Measurements from ENCODE around the gene SMAD3.

SMAD3 gene

DNA sequence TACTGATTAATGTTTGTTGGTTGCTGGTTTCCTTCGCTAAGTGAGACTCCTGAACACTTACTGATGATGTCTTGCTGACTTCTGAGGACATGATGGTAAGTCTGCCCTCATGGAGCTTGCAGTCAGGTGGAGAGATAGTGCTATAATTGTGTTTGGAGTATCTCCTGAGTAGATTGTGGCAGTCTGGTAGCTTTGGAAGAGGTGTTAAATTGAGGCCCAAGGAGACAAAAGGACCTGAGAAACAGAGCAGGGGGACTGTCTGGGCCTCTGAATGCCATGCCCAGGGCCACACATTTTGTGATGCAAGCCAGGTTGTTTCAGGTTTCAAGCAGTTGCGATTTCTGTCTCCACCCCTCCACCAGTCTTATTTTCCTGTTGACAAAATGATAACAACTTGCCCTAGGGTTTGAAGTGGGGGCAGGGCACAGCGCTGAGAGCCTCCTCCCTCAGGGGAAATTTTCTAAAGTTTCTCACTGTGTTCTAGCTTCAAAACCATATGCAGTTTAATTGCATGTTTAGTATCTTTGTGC is 16.7 kb downstream of the SMAD3 start:
- DNase-seq = no peak

DNA sequence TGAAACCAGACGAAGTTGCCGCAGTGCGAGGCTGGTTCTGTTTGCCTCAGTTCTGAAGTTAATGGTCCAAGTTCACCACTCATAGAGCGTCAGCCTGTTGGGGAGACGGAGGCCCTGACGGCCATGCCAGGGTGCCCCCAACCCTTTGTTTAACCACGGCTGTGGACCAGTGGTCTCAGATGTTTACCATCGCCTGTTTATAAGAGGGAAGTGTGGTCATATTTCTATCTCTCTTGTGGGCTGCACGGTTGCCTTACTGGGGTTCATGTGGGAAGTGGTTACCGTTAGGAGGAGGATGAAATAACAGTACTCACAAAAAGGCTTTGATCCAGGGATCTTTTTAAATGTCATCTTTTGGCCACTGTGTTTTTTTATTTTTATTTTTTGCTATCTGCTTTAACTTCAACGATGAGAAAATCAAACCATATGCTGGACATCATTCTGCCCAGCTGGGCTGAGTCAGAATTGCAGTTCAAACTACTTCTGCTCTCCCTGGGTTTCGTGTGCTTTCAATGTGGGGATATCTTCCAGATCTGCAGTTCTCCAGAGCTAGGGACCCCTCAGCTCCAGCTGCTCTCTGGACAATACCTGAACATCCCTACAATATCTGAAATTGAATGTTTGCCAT is 17.8 kb downstream of the SMAD3 start:
- no peak for DNase-seq

DNA sequence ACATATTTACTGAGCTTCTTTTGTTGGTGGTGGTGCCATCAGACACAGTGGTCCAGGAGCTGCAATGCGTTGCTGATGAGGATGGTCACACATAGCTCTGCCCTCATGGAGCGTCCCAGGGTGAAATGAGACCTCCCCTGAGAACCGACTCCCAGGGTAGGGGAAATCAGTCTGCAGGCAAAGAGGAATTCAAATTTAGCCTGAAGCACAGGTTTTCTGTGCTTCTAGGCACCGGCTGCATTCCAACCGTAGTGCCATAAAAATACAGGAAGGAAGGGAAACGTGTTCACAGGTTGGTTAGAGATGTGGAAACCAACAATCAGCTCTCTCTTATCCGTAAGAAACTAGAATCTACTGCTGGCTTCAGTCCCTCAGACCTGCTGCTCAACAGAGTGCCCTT is 19.2 kb downstream of the SMAD3 start:
- DNase-seq = no peak

- no peak for DNase-seq
Measured at GRCh38 chr15:67085237-67085817, 19.9 kb downstream of the SMAD3 start.

DNA sequence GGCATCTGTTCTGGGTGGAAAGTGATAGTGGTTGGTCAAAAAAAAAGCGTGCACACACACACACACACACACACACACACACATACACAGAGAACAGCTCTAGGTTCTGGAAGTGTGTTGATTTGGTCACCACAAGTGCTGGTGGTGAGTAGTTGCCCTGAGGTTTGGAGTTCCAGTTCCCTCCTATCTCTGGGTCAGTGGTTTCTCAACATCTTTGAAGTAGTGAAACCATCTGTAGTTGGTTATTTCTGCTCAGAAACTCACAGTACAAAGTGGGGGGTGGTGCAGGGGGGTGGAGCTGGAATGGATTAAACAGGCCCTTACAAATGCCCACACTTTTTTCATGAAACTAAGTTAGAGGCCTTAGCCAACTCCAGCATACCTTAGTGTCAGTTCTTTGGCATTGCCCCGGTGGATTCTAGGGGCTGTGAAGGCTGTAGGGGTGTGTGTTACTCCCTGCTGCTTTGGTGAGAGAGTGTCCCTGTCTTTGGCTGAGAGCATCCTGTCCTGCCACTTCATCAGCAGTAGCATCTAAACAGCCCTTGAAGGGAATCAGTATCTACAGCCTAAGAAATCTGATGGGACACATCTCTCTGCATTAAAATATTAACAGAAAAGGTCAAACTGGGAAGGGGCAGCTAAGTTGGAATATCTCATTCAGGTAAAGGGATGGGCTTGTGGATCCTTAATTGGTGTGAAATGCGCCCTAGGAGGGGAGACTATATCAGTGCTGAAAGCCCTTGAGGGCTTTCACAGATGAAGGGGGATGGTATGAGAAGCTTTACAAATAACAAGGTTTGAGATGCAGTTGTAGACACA is 20.6 kb downstream of the SMAD3 start:
- DNase-seq = no peak

- DNase-seq = no peak
Measured at GRCh38 chr15:67086637-67086914, 21.2 kb downstream of the SMAD3 start.

GRCh38 chr15:67087507-67088172 is 22.2 kb downstream of the SMAD3 start:
- no peak for DNase-seq

- DNase-seq = no peak
Measured at GRCh38 chr15:67089217-67090193, 24.1 kb downstream of the SMAD3 start.

GRCh38 chr15:67090297-67091070 is 25.1 kb downstream of the SMAD3 start:
- DNase-seq = no peak

DNA sequence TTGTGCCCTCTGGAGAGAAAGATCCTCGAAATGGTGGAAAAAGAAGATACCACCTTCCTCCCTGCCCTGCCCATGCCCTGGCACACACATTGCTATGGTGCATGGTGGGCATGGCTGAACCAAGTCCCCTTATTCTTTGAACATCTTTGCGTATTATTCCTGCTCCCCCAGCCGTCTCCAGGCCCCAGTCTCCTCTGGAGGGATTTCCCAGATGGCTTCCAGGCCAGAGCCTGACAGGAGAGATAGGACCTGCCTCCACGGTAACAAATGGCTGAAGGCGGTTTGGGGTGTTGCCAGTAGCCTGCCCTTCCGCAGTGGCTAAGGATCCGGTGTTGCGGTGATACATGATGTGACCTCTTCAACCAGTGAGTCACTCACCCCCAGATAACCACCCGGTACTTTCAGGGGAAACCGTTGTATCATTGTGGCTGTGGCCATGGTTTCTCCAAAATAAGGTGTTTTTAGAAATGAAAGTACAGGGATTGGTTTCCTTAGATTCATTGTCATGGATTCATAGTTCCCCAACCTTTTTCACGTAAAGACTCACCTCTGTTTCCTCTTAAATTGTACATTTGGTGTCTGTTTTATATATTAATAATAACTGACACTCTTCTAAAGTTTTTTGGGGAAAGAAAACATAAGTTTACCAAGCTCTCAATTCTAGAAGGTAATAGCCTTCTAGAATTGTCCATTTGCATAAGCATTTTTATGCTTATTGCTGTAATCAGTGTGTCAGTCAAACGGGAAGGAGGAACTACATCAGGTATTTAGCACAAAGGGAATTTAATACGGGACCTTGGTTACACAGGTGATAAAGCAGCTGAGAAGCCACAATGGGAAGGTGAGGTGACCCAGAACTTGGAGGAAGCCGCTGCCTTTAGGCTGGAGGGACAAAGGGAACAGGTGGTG is 25.9 kb downstream of the SMAD3 start:
- no peak for DNase-seq

DNA sequence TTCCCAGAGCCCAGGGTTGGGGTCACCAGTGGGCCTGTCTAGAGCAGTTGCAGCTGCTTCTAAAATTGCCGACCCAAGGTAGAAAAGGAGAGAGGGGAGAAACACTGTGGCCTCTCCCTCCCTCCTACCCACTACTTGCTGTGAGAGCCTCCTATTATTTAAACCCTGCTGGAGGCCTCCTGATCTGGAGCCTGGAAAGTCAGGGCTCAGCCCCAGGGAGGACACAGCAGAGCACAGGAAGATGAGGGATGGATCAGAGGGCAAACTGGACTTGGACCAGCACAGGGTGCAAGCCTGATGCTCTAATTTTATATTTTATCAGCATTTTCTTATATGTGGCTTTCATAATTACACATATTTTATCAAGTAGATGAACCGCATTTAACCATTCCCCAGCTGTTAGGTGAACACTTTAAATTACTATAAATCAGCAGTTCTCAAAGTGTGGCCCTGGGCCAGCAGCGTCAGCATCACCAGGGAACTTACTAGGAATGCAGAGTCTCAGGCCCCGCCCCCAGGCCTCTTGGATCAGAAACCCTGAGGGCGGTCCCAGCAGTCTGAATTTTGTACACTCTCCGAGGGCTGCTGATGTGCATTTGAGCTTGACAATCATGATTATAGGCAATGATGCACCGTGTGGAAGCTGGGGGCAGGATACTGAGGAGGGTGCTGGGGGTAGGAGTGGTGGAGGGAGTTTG is 26.7 kb downstream of the SMAD3 start:
- DNase-seq = no peak

- no peak for DNase-seq
Measured at GRCh38 chr15:67092752-67093503, 27.5 kb downstream of the SMAD3 start.

DNA sequence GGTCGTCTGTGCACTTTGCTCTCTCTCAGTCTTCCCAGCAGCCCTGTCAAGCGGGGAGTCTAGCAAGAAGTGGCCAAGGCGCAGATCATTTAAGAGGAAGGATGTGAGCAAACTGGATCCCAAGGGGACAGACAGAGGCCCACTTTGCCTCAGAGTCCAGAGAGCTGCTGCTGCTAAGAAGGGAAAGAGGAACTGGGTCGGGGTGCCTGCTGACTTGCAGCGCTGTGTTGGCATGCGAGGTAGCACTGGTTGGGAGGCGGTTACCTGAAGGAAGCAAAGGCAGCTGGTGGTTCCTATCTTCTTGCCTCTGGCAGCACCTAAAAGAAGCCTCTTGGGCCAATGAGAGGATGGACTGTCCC is 28.1 kb downstream of the SMAD3 start:
- no peak for DNase-seq

DNA sequence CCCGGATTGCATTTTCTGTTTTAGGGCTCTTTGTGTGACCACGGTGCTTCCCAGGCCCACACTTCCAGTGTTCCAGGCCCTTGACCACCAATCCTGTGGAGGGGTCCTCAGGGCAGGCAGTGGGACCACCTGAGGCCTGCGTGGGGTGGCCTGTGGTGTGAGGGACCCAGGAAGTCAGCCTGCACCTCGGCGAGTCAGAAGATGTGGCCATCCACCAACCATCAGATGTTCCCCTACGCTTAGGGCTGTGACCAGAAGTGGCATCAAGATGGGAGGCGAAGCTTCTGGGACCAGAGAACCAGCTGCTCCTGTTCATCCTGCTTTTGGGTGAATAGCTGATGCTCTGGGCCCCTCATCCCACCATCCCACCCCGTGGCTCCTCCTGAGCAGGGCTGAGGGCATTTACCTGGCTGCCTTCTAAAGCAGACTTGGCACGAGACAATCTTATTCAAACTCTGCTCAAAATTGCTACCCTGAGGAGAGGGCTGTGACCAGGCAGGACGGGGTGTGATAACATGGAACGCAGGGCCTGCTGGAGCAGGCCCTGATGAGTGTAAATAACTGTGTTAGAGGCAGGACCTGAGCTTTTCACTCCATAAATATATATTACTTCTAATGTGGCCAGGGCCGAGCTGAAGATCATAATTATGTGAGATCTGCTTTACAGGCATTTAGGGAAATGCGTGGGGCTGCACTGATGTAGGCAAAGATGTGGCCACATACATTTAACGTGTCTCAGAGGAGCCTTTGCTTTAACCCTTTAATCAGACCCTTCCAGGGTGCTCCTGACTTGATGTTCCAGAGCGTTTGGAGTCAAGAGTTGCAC is 28.8 kb downstream of the SMAD3 start:
- DNase-seq = no peak

- no peak for DNase-seq
Measured at GRCh38 chr15:67095912-67096311, 30.5 kb downstream of the SMAD3 start.

GRCh38 chr15:67096546-67097294 is 31.3 kb downstream of the SMAD3 start:
- no peak for DNase-seq

GRCh38 chr15:67097424-67097823 is 32.0 kb downstream of the SMAD3 start:
- DNase-seq = no peak

Measured in DMS79 treated with DMSO at 0.1 percent for 48 hours (cell line).